GM04503 (cell line): ENCODE results near the gene CCND1.

Experiments
- DNase-seq: peaks from one replicate; pipeline ENCODE4 v3.0.0-alpha.2; 2012; ENCODE audit warnings: low read depth

The CCND1 gene

DNA sequence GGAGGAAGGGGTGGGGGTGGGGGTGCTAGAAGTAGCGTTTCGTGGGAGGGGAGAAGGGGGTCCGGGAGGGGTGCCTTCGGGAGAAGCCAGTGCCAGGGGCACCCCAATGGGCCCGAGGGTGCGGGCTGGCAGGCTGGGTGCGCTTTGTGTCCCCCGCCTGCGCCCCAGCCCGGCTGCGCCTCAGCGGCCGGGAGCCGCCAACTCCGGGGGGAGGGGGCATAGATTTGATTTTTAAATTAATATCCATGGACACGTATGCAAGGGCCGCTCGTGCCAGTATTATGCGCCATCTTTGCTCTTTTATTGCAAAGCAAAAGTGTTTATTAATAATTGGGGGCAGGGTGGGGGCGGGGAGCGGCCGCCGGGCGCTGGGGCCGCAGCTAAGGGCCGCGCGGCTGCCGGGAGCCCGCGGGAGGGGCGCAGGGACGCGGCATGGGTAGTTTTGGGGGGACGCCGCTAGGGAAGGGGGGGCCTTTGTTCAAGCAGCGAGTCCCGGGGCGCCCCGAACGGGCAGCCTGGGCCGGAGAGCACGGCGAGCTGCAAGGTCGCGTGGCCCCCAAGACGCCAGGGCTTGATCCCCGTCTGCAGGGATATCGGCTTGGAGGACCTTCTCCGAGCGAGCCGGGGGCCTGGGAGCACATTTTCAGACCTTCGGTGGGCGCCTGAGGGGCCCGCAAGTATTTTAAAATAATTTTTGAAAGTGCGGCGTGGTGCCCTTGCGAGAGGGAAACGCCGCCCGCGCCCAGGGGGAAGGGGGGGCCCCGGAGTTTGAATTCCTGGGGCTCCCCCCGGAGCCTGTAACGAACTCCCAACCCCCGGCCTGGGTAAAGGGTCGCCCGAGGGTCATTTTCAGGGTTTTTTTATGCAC lies 959 bp downstream of the CCND1 start:
- no peak for DNase-seq

DNA sequence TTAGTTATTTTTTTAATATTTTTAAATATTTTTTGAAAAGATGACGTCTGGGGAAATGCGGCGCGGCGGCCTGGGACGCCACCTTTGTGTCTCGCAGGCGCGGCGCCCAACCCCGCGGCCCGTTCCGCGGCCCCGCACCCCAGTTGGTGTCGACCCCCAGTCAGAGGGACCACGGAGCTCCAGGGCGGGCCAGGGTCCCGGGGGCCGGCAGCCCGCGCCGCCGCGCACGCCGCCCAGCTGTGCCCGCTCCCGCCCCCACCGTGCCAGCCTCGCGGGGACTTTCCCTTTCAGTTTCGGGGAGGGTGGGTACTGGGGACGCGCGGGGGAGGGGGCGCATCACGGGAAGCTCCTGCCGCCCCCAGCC lies 1.6 kb downstream of the CCND1 start:
- DNase-seq: no peak

DNA sequence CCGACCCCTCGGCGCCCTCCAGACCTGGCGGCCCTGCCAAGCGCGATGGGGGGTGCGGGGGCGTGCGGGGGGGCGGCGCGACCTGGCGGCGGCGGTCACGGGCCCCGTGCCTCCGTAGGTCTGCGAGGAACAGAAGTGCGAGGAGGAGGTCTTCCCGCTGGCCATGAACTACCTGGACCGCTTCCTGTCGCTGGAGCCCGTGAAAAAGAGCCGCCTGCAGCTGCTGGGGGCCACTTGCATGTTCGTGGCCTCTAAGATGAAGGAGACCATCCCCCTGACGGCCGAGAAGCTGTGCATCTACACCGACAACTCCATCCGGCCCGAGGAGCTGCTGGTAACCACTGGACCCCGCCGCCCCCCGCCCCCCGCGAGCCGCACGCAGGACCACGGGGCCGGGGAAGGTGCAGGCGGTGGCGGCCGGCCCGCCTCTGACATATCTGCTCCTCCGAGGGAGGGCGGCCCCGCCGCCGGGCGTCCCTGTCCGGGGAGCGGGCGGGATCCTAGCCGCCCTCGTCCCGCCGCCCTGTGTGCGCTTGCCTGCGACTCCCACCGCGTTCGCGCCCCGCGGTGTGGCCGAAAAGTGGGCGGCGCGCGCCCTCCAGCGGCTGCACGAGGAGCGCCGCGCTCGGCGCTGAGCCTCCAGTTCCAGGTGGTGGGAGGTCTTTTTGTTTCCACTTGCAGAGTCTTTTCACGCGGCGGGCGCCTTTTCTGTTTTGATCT lies 2.1 kb downstream of the CCND1 start:
- no peak for DNase-seq

DNA sequence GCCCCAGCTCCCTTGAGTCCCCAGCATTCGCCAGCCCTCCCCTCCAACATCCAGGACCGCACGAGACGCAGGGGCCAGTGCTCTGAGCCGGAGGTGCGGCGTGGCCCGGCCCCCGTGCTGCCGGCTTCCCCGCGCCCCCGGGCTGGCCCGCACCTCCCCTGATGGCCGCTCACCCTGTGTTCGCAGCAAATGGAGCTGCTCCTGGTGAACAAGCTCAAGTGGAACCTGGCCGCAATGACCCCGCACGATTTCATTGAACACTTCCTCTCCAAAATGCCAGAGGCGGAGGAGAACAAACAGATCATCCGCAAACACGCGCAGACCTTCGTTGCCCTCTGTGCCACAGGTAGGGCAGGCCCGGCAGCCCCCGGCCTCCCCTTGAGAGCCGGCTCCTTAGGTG lies 2.7 kb downstream of the CCND1 start:
- DNase-seq: no peak

DNA sequence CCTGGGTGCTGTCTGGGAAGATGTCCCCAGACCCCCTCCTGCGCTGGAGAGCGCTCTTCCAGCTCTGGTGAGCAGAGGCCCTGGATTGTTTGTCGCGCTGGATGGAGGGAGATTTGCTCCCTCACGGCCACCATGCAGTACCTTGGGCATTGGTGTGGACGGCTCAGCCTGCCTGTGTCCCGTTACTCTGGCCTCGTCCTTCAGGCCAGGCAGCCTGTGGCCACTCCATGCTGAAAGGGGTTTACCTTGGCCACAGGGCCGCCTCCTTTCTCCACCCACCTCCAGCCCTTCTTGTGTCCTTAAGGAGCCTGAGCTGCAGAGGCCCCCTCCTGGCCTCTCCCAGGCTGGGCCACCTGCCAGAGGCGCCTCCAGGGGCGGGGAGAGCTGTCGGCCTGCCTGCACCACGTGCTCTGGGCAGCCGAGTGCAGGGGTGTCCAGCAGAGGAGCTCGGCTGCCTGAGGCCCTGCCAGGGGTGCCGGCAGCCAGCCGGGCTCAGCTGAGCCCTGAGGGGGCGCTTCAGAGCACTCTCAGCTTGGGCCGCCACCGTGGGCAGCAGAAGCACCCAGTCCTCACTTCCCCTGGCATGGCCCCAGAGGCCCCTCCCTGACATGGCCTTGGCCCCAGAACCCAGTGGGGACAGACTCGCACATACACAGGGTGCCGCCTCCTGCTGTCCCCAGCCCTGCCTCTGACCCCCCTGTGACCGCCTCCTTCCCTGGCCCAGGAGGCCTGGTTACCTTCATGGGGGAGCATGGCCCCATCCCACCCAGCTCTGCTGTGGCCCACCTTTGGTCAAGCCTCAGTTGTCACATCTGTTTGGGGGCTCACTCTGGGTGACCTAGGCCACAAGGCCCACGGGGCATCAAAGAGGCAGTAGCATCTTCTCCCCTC lies 3.4 kb downstream of the CCND1 start:
- DNase-seq: peak; percentile 50

DNA sequence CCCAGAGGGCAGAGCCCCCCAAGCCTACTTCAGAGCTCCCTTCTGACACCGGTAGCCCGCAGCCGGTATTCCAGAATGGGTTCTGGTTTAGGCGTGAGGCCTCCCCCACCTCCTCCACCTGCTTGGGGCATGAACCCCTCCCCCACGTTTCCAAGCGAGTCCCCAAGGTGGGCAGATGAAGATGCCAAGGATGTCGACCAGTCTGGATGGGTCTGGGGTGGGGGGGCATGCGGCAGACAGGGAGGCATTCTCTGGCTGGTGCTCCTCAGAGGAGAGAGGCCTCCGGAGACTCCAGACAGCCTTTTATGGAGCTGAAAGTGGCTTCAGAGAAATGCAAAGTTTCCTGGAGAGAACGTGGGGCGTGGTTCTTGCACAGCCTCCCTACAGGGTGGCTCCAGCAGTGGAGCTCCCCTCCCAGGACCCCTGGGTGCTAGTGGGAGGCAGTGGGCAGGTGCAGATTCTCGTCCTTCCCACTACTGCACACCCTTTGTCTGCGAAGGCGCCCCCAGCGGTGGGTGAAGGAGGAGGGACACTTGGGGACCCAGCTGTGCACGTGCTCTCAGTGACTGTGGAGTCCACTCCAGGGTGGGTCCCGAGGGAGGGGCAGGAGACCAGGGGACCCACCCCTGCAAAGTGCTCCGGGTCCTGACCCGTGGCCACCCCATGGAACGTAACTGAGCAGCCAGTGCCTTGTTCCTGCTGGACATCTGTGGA lies 4.2 kb downstream of the CCND1 start:
- no peak for DNase-seq

DNA sequence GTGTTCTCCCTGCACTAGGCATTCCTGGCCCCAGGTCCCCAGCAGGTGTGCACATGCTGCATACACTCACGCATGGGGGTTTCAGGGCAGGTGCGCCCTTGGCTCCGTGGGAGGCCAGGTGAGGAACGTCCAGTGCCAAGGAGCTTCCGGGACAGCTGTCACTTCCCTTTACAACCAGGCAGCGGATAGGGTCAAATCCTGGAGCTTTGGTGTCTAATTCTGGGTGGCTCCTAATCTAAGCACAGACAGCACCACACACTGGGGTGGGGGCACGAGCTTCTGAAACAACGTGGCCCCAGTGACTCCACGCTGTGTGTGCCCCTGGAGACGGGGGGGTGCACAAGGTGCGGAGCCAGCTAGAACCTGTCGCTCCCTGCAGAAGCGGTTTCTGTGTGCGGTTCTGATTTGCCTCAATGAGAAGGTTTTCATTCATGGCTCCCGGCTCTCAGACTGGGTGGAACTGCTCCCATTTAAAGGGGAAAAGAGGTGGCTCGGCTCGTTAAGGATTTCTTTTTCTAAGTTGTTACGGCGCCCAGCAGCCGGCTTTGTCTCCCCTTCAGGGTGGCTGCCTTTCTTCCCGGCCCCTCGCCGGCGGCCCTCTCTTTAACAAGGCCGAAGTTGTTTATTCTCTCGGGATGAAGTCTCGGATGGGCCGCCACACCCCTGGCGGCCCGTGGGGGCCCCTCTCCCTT lies 5.0 kb downstream of the CCND1 start:
- DNase-seq: no peak

DNA sequence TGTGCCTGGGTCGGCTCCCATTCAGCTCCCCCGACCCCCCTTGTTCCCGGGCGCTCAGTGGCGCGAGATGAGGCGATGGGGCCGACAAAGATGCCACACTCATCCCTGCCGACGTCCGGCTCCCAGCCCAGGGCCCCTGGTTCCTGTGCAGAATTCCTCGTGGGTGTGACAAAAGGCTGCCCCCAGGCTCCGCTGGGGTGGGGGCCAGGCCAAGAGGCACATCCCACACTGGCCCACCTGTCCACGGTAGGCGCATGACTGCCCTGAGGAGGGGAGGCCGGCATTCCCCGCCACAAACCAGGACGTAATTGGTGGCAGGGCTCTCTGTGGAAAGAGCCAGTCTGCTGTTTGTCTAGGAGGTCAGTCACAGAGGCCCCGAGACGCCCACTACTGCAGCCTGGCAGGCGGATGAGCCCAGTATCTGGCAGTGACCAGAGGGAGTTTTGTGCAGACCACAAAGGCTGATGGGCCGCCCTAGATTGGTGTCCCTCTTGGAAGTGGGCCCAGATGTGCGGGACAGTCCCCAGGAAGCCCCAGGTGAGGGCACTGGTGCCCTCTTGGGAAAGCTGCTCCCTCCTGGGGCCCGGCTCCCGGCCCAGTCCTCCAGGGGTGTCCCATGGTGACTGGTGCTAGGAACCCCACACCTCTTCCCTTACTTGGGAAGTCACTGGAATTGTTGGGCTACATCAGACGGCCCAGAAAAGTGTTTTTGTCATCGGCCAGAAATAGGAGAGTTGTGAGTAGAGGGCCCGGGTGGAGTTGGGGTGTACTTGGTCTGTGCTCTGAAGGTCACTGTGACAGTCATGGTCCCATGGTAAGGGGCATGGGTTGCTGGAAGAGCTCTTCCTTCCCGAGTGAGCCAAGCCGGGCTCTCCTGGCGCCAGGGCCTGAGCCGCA lies 5.8 kb downstream of the CCND1 start:
- no peak for DNase-seq

DNA sequence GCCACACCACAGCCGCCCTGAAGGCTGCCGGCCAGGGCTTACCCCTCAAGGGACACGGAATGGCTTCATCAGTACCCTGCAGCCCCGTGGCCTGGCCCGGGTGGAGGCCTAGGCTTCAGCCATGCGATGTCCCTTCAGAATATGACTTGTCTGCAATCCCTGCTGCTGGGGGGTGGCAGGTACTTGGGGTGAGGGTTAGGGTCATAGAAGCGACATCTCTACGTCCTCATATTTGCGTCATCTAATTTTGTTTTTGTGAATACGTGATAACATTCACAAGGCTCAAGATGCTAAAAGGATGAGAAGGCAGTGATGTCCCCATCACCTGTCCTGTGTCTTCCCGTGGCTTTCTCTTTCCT lies 6.4 kb downstream of the CCND1 start:
- no peak for DNase-seq

DNA sequence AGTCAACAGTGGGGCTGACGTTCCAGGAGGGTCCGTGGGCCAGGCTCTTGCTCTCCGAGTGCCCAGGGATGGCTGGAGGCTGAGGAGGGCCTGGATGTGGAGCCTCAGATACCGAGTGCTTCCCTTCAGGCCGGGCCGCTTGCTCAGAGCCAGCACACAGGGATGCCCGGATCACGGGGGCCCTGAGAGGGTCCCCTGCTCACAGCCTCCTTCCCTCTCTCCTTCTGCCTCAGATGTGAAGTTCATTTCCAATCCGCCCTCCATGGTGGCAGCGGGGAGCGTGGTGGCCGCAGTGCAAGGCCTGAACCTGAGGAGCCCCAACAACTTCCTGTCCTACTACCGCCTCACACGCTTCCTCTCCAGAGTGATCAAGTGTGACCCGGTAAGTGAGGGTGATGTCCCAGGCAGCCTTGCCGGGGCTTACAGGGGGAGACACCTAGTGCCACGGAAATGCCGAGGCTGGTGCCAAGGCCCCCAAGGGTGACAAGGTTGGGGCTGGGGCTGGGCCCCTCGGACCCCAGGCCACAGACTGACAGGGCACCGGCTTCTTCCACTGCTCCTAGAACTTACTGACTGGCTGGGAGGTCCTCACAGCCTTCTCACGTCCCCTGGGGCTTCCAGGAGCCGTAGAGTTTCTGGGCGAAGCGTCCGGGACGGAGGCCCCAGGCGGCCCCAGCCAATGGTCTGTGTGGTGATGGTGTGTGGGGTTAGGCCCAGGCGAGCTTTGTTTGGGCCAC lies 7.0 kb downstream of the CCND1 start:
- no peak for DNase-seq

DNA sequence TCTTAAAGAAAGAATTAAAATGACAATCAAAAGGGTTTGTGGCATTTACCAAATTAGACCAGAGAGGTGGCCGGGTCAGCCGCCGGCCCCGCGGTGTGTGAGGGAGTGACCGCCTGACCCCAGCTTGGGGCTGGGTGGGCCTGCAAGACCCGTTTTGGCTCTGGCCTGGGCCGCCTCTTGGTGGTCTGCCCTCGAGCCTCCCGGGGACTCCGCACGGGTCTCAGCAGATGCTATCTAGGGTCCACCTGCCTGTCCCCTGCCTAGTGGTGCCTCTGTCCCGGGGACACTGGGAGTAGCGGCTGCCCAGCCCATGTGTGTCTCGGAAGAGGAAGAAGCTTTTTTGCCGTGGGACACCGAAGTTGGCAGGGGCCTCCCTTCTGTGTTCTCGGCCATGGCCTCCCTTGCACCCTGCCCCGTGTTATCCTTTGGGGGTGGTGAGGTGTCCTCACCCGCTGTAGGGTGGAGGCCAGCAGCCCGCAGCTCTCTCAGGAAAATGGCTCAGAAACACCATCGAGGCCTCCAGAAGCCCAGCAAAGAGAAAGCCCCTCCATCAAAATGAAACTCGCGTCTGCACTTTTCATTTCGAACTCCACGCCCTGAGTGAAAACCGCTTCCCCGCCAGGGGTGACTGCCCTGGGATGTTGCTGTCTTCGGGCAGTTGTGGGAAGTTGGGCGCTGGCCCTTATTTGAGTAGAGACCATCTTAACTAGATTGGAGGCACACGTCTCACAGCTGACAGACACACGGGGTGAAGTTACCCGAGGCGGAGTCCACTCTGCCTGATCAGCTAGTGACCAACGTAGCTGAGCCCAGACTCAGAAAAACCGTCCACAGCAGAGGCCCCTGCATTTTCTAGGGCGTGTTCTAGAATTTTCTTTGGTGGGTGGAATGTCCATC lies 8.0 kb downstream of the CCND1 start:
- DNase-seq: no peak

DNA sequence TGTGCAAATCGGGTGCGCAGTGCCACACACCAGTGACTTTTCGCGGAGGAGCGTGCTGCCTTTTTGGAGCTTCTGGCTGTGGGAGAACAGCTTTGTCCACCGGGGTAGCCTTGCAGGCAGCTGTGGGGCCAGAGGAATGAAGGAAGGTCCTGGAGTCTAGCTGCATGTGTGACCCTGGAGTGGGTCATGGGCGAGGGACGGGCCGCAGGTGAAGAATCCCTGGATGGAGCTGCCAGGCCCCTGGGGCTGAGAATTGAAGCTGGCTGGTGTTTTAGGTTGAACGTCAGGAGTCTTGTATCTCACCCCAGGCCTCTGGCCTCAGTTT lies 8.6 kb downstream of the CCND1 start:
- DNase-seq: no peak

DNA sequence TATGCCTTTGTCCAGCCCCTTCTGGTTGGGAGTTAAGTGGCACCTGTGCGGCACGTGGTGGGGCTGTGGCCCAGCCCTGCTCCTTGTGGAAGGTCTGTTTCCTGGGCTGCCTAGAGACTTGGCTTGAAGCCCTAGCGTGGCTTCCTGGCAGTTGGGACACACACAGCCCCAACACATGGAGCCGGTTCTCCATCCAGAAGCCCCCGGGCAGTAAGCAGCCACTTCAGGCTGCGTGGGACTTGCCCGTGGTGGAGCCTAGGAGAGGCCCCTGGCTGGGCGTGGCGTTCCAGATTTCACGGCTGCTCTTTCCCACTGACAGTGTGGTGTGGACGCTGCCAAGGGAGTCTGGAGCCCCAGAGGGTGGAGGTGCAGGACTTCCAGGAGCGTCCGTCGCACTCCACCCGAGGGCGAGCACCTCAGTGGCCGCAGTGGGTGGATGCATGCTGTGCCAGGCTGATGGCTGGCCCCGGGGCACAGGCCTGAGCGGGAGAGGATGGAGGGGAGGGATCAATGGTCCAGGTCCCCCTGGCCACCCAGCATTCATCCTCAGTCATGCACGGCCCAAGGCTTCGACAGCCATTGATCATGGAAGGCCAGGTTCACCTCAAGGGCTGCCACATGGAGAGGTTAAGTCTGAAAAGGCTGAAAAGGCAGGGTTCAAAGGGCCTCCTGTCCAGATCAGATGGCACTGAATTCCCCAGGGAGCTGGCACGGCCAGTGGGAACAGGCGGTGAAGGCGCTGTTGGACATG lies 9.3 kb downstream of the CCND1 start:
- DNase-seq: no peak

DNA sequence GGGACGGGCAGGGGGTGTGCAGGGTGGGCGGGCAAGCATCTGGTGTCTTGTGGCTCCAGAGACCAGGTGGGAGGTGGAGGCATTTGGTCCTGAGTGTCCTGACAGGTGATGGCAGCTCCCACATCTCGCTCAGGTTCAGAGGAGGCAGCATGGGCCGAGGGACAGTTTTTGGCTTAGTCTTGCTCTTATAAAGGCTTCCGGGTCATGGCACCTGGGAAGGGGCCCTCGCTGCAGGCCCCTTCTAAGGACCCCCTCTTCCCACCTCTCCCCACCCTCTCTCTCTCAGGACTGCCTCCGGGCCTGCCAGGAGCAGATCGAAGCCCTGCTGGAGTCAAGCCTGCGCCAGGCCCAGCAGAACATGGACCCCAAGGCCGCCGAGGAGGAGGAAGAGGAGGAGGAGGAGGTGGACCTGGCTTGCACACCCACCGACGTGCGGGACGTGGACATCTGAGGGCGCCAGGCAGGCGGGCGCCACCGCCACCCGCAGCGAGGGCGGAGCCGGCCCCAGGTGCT lies 9.9 kb downstream of the CCND1 start:
- DNase-seq: no peak

DNA sequence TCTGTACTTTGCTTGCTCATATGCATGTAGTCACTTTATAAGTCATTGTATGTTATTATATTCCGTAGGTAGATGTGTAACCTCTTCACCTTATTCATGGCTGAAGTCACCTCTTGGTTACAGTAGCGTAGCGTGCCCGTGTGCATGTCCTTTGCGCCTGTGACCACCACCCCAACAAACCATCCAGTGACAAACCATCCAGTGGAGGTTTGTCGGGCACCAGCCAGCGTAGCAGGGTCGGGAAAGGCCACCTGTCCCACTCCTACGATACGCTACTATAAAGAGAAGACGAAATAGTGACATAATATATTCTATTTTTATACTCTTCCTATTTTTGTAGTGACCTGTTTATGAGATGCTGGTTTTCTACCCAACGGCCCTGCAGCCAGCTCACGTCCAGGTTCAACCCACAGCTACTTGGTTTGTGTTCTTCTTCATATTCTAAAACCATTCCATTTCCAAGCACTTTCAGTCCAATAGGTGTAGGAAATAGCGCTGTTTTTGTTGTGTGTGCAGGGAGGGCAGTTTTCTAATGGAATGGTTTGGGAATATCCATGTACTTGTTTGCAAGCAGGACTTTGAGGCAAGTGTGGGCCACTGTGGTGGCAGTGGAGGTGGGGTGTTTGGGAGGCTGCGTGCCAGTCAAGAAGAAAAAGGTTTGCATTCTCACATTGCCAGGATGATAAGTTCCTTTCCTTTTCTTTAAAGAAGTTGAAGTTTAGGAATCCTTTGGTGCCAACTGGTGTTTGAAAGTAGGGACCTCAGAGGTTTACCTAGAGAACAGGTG lies 11.1 kb downstream of the CCND1 start:
- DNase-seq: no peak

DNA sequence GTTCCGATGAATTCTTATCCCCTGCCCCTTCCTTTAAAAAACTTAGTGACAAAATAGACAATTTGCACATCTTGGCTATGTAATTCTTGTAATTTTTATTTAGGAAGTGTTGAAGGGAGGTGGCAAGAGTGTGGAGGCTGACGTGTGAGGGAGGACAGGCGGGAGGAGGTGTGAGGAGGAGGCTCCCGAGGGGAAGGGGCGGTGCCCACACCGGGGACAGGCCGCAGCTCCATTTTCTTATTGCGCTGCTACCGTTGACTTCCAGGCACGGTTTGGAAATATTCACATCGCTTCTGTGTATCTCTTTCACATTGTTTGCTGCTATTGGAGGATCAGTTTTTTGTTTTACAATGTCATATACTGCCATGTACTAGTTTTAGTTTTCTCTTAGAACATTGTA lies 12.0 kb downstream of the CCND1 start:
- DNase-seq: no peak

DNA sequence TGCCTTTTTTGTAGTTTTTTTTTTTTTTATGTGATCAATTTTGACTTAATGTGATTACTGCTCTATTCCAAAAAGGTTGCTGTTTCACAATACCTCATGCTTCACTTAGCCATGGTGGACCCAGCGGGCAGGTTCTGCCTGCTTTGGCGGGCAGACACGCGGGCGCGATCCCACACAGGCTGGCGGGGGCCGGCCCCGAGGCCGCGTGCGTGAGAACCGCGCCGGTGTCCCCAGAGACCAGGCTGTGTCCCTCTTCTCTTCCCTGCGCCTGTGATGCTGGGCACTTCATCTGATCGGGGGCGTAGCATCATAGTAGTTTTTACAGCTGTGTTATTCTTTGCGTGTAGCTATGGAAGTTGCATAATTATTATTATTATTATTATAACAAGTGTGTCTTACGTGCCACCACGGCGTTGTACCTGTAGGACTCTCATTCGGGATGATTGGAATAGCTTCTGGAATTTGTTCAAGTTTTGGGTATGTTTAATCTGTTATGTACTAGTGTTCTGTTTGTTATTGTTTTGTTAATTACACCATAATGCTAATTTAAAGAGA lies 12.5 kb downstream of the CCND1 start:
- DNase-seq: no peak
